ENCODE measurements around the gene RAD9A.

GRCh38 chr11:67400942-67401494, 9.2 kb downstream of the RAD9A start:
- TF ChIP-seq CTCF (IDR thresholded peaks at IDR 0.05; ENCODE audit: low read length), result no peak
- no peak for TF ChIP-seq EZH2 (IDR thresholded peaks at IDR 0.05; ENCODE audit: borderline replicate concordance, low read length)

Measured in OCI-LY1 (cell line).